ENCODE results near the gene CEP95. TPM values are rescaled to one million over a fixed set of nuclear protein-coding genes. Genes with fewer than 3 reads are reported as not detected.

CEP95 gene
- total and polyA plus RNA-seq, 10 of the 15 experiments (the other 5 are each of a cell fraction or from before 2014, with no cell fraction given), result 17.7 to 54.9 (median 29.6) TPM

- H3K27me3 ChIP-seq (replicated peaks in 1 of 2; ENCODE audit: control insufficient read depth in 2 of 2, insufficient read depth in 2 of 2, low read length in 1 of 2), result no peaks in the 10 kb centered on the region
- CTCF ChIA-PET, result interaction anchor here (1.0 to 1.5 kb wide), 4 partner anchors 9 to 227 kb away, joined by 3 read pairs; no protein-coding TSS in a partner anchor
- WGBS (ENCODE audit: insufficient coverage, insufficient replicate concordance, low lambda C conversion rate, missing lambda C conversion rate), result 95% methylated on average over 10 of the region's 10 CpGs
- SMC1A ChIA-PET (ENCODE audit: uncharacterized antibody, unreplicated experiment), result interaction anchor here (0.9 to 3.5 kb wide), 4 partner anchors 22 to 128 kb away, joined by 3 to 10 read pairs (median 4); no protein-coding TSS in a partner anchor
- DNase-seq (ENCODE audit: low read depth, low spot score) (no peak), ATAC-seq (no peak), FAIRE-seq (no peak)
- no peaks in the 10 kb centered on the region for H3K4me1 ChIP-seq (ENCODE audit: control insufficient read depth, insufficient read depth, low read length)
- no peak overlapping the region for H3K4me3 ChIP-seq
- BruUV-seq (replicated peaks), result no TSS peak
- H3K79me2 ChIP-seq (ENCODE audit: control insufficient read depth, insufficient read depth, low read length), result no peaks in the 10 kb centered on the region
- RAD21 ChIA-PET (ENCODE audit: unreplicated experiment), result interaction anchor here (0.6 to 0.8 kb wide), 2 partner anchors 55 to 127 kb away, joined by 3 to 6 read pairs; no protein-coding TSS in a partner anchor
- no peaks in the 10 kb centered on the region for H4K20me1 ChIP-seq (ENCODE audit: control insufficient read depth, insufficient read depth)
- H3K4me2 ChIP-seq (ENCODE audit: control insufficient read depth, insufficient read depth), result no peak overlapping the region
- H3K36me3 ChIP-seq (ENCODE audit: control insufficient read depth in 2 of 2, insufficient read depth in 2 of 2, low read length in 1 of 2), result no peaks in the 10 kb centered on the region; a peak in 1 of 4 replicates
- H3K9ac ChIP-seq (ENCODE audit: control insufficient read depth, insufficient read depth, low read length), result no peak overlapping the region
- POLR2A ChIA-PET, result interaction anchor here (1.0 to 1.1 kb wide), 2 partner anchors 8 to 19 kb away, joined by 3 read pairs; no protein-coding TSS in a partner anchor
- H3K27ac ChIP-seq (ENCODE audit: control insufficient read depth, insufficient read depth), result no peak overlapping the region
- intact Hi-C loops (cut with micrococcal nuclease; ENCODE audit: unreplicated experiment), result no loop called here
- no peak overlapping the region for H2AFZ ChIP-seq (ENCODE audit: control insufficient read depth, low read depth, low read length)
- in situ Hi-C loops (cut with MboI), result no loop called here
- H3K9me3 ChIP-seq (replicated peaks; ENCODE audit: control insufficient read depth, insufficient read depth, low read length), result no peaks in the 10 kb centered on the region
- no peak for TF ChIP-seq LARP7 (IDR thresholded peaks at IDR 0.05)
- TF ChIP-seq CBFB (IDR thresholded peaks at IDR 0.05; ENCODE audit: low read depth), result no peak
- TF ChIP-seq ZNF217 (IDR thresholded peaks at IDR 0.05), result no peak
- no peak for TF ChIP-seq CHD4 (IDR thresholded peaks at IDR 0.05)
- no peak for TF ChIP-seq HCFC1 (IDR thresholded peaks at IDR 0.05; ENCODE audit: low read length)
- TF ChIP-seq PKNOX1 (IDR thresholded peaks at IDR 0.05), result no peak
- TF ChIP-seq KAT2A (conservative IDR thresholded peaks at IDR 0.05; ENCODE audit: control insufficient read depth, low read depth, low read length), result no peak
These were observed 40.5 kb downstream of the CEP95 start for GRCh38 chr17:64547319-64547718.

- Histone ChIP-seq H3K27ac (ENCODE audit: control insufficient read depth, insufficient read depth) (no peak overlapping the region), H3K27me3 (replicated peaks in 1 of 2; ENCODE audit: control insufficient read depth in 2 of 2, insufficient read depth in 2 of 2, low read length in 1 of 2) (no peaks in the 10 kb centered on the region), H3K9me3 (replicated peaks; ENCODE audit: control insufficient read depth, insufficient read depth, low read length) (no peaks in the 10 kb centered on the region), H3K79me2 (ENCODE audit: control insufficient read depth, insufficient read depth, low read length) (no peaks in the 10 kb centered on the region), H3K4me3 (no peak overlapping the region), H3K4me1 (ENCODE audit: control insufficient read depth, insufficient read depth, low read length) (no peaks in the 10 kb centered on the region), H3K9ac (ENCODE audit: control insufficient read depth, insufficient read depth, low read length) (no peak overlapping the region), H4K20me1 (ENCODE audit: control insufficient read depth, insufficient read depth) (no peaks in the 10 kb centered on the region), H2AFZ (ENCODE audit: control insufficient read depth, low read depth, low read length) (no peak overlapping the region), H3K4me2 (ENCODE audit: control insufficient read depth, insufficient read depth) (no peak overlapping the region), H3K36me3 (ENCODE audit: control insufficient read depth in 2 of 2, insufficient read depth in 2 of 2, low read length in 1 of 2) (peaks cover 2 to 3% of the 10 kb centered on the region in 2 experiments; a peak in 2 of 4 replicates)
- POLR2A ChIA-PET, result no interaction called here
- SMC1A ChIA-PET (ENCODE audit: uncharacterized antibody, unreplicated experiment), result no interaction called here
- DNase-seq (ENCODE audit: low read depth, low spot score) (no peak), ATAC-seq (no peak), FAIRE-seq (no peak)
- WGBS (ENCODE audit: insufficient coverage, insufficient replicate concordance, low lambda C conversion rate, missing lambda C conversion rate), result 98% methylated on average over 5 of the region's 5 CpGs
- intact Hi-C loops (cut with micrococcal nuclease; ENCODE audit: unreplicated experiment), result no loop called here
- CTCF ChIA-PET, result interaction anchor here (0.6 kb wide), 1 partner anchor 98 kb away, joined by 3 read pairs; no protein-coding TSS in a partner anchor
- RAD21 ChIA-PET (ENCODE audit: unreplicated experiment), result interaction anchor here (1.1 kb wide), 1 partner anchor 131 kb away, joined by 3 read pairs; no protein-coding TSS in a partner anchor
- in situ Hi-C loops (cut with MboI), result no loop called here
- BruUV-seq (replicated peaks), result no TSS peak
- no peak for TF ChIP-seq FOXM1 (IDR thresholded peaks at IDR 0.05; ENCODE audit: low read depth, low read length)
- no peak for TF ChIP-seq MEF2A (IDR thresholded peaks at IDR 0.05; ENCODE audit: insufficient read depth, low read depth, low read length)
- TF ChIP-seq RELB (IDR thresholded peaks at IDR 0.05; ENCODE audit: low read depth), result no peak
- TF ChIP-seq CEBPZ (IDR thresholded peaks at IDR 0.05; ENCODE audit: low read depth, low read length), result no peak
These were observed 44.7 kb downstream of the CEP95 start for GRCh38 chr17:64551461-64551860.

All from GM12878 (cell line).